HepG2 (cell line): Measurements from ENCODE around the gene SIK3. TPM values are rescaled to one million over a fixed set of nuclear protein-coding genes. Genes with fewer than 3 reads are reported as not detected.
A peak's percentile ranks its signal among the peaks of the same experiment; 100 is the strongest.

Experiments used
- ATF7 ChIP-seq, 2 experiments: fragments of 450-650 bp in 1 of 2; sonication (generic) in 1 of 2; formaldehyde crosslinking in 1 of 2; IDR thresholded peaks; 2 replicates each; pipeline versions ENCODE4 v1.4.0 to v1.6.1; 2016 to 2020; ENCODE audit warnings: antibody characterized with exemption in 1 of 2, mild to moderate bottlenecking in 1 of 2, missing genetic modification reagents in 1 of 2
- DDIT3 ChIP-seq: sonication (generic); formaldehyde crosslinking; IDR thresholded peaks from 2 replicates; pipeline ENCODE4 v1.4.0; 2020; ENCODE audit warnings: mild to moderate bottlenecking, missing genetic modification reagents
- MATR3 ChIP-seq: sonication (generic); formaldehyde crosslinking; IDR thresholded peaks from 2 replicates; pipeline ENCODE4 v1.4.0; 2020; ENCODE audit warnings: missing genetic modification reagents
- MLXIP ChIP-seq: sonication (generic); formaldehyde crosslinking; IDR thresholded peaks from 2 replicates; pipeline ENCODE4 v1.9.0; 2021; ENCODE audit warnings: missing genetic modification reagents, borderline replicate concordance
- NFE2L2 ChIP-seq: fragments of 150-350 bp; IDR thresholded peaks from 2 replicates; pipeline ENCODE4 v1.6.1; 2014; ENCODE audit warnings: low read length
- PITX1 ChIP-seq: sonication (generic); formaldehyde crosslinking; IDR thresholded peaks from 2 replicates; pipeline ENCODE4 v1.5.1; 2020; ENCODE audit warnings: mild to moderate bottlenecking, missing genetic modification reagents
- REL ChIP-seq: sonication (generic); formaldehyde crosslinking; conservative IDR thresholded peaks from 2 replicates; pipeline ENCODE4 v1.8.0; 2022; ENCODE audit warnings: mild to moderate bottlenecking, missing genetic modification reagents, moderate library complexity
- SMAD3 ChIP-seq: sonication (generic); formaldehyde crosslinking; IDR thresholded peaks from 2 replicates; pipeline ENCODE4 v1.4.0; 2020; ENCODE audit warnings: missing genetic modification reagents
- SMARCC2 ChIP-seq: fragments of 450-650 bp; IDR thresholded peaks from 2 replicates; pipeline ENCODE4 v1.6.1; 2017; ENCODE audit warnings: antibody characterized with exemption, mild to moderate bottlenecking
- TBX3 ChIP-seq: fragments of 450-650 bp; IDR thresholded peaks from 2 replicates; pipeline ENCODE4 v1.6.1; 2017; ENCODE audit warnings: antibody characterized with exemption, mild to moderate bottlenecking, inconsistent platforms, borderline replicate concordance
- THYN1 ChIP-seq: sonication (generic); formaldehyde crosslinking; IDR thresholded peaks from 2 replicates; pipeline ENCODE4 v1.8.1; 2023; ENCODE audit warnings: low read depth, mild to moderate bottlenecking, moderate library complexity, missing genetic modification reagents, borderline replicate concordance
- ZBTB49 ChIP-seq: sonication (generic); formaldehyde crosslinking; IDR thresholded peaks from 2 replicates; pipeline ENCODE4 v1.4.0; 2020; ENCODE audit warnings: missing genetic modification reagents, borderline replicate concordance
- ZNF224 ChIP-seq: sonication (generic); formaldehyde crosslinking; IDR thresholded peaks from 2 replicates; pipeline ENCODE4 v1.5.0; 2020; ENCODE audit warnings: mild to moderate bottlenecking, missing genetic modification reagents
- ZNF281 ChIP-seq: sonication (generic); formaldehyde crosslinking; IDR thresholded peaks from 2 replicates; pipeline ENCODE4 v1.4.0; 2020; ENCODE audit warnings: missing genetic modification reagents, borderline replicate concordance
- ZNF30 ChIP-seq: sonication (generic); formaldehyde crosslinking; IDR thresholded peaks from 2 replicates; pipeline ENCODE4 v1.5.0; 2020; ENCODE audit warnings: mild to moderate bottlenecking, missing genetic modification reagents
- ZNF639 ChIP-seq: conservative IDR thresholded peaks from 2 replicates; pipeline ENCODE4 v1.6.1; 2018; ENCODE audit warnings: missing genetic modification reagents
- ZNF720 ChIP-seq: sonication (generic); formaldehyde crosslinking; IDR thresholded peaks from 2 replicates; pipeline ENCODE4 v1.4.0; 2020; ENCODE audit warnings: missing genetic modification reagents
- ZNF790 ChIP-seq: sonication (generic); formaldehyde crosslinking; IDR thresholded peaks from 2 replicates; pipeline ENCODE4 v1.8.0; 2022; ENCODE audit warnings: missing genetic modification reagents, mild to moderate bottlenecking, borderline replicate concordance
- polyA plus RNA-seq, 8 experiments: library from polyadenylated mRNA; depleted of rRNA in 3 of 8; stranded (reverse) in 7 of 8; unstranded in 1 of 8; fragments of >200 nt; fragmentation: Illumina TruSeq in 4 of 8; extraction: Trizol in 4 of 8; gene quantifications; 2 replicates each; pipeline versions ENCODE4 v1.2.1 to v1.2.3, GENCODE V29; 2011 to 2016; ENCODE audit warnings: low read depth in 4 of 8, missing spikeins in 1 of 8, mixed read lengths in 1 of 8; ENCODE audit not compliant: insufficient read depth in 1 of 8
- total RNA-seq, 5 experiments: library from RNA; depleted of rRNA; stranded (reverse); fragments of >200 nt; fragmentation: Illumina TruSeq; extraction: Trizol; gene quantifications; 2 replicates each; pipeline ENCODE4 v1.2.3, GENCODE V29; 2016; ENCODE audit warnings: low read depth in 1 of 5

The SIK3 gene
- total and polyA plus RNA-seq, 2 of the 13 experiments (the other 11 are each of a cell fraction or from before 2014, with no cell fraction given), result 5.7 to 9.8 TPM

- TF ChIP-seq ZNF281 (CRISPR knock-in tag), result no peak
- TF ChIP-seq MATR3 (CRISPR knock-in tag), result no peak
- no peak for TF ChIP-seq NFE2L2
- TF ChIP-seq ZNF720 (CRISPR knock-in tag), result no peak
- TF ChIP-seq ATF7 (IDR thresholded peaks at IDR 0.05), result no peak
- TF ChIP-seq ATF7 (CRISPR knock-in tag; IDR thresholded peaks at IDR 0.05), result no peak
- TF ChIP-seq THYN1 (CRISPR knock-in tag), result no peak; the same call in 1 of the 2 replicates
- TF ChIP-seq DDIT3 (CRISPR knock-in tag), result no peak
- TF ChIP-seq MLXIP, result no peak
- TF ChIP-seq REL (CRISPR knock-in tag), result 0 out of 2 replicates have a peak, but pooled peaks have one; percentile 36
- no peak for TF ChIP-seq TBX3
- TF ChIP-seq ZBTB49 (CRISPR knock-in tag), result no peak
- no peak for TF ChIP-seq SMARCC2
- TF ChIP-seq PITX1 (CRISPR knock-in tag), result peak; percentile 63; the same call in 1 of the 2 replicates
- TF ChIP-seq ZNF790 (CRISPR knock-in tag), result no peak
- TF ChIP-seq ZNF639 (CRISPR knock-in tag), result no peak
- no peak for TF ChIP-seq ZNF30
- no peak for TF ChIP-seq ZNF224 (CRISPR knock-in tag)
- no peak for TF ChIP-seq SMAD3 (CRISPR knock-in tag)
Observed at GRCh38 chr11:116835791-116836631, 262.2 kb downstream of the SIK3 start (continued).
